Activated CD4-positive, alpha-beta T cell treated with anti-CD3 and anti-CD28 coated beads, Interleukin-2, amount 50 U/mL, for 1 hour (primary cell): ENCODE data around the gene SKAP1.
"Not testable (repeated sequence)": the region's sequence is repeated elsewhere in the genome, so short reads cannot be mapped to it uniquely, and the experiment has no call there.

Experiments used
- DNase-seq: peaks from one replicate; pipeline ENCODE4 v3.0.0-alpha.2; 2020

The SKAP1 gene

GRCh38 chr17:48445248-48445620 is 15.2 kb upstream of the SKAP1 start:
- DNase-seq, result no peak

- peak; percentile 24 for DNase-seq
These were observed 14.7 kb upstream of the SKAP1 start for GRCh38 chr17:48444516-48445247.

GRCh38 chr17:48443712-48444111 is 13.7 kb upstream of the SKAP1 start:
- no peak for DNase-seq

GRCh38 chr17:48442819-48443218 is 12.8 kb upstream of the SKAP1 start:
- no peak for DNase-seq

- DNase-seq, result no peak
These were observed 11.8 kb upstream of the SKAP1 start for GRCh38 chr17:48441862-48442261.

- peak; percentile 23 for DNase-seq
These were observed 11.3 kb upstream of the SKAP1 start for GRCh38 chr17:48441231-48441711.

GRCh38 chr17:48440669-48441068 is 10.7 kb upstream of the SKAP1 start:
- no peak for DNase-seq

GRCh38 chr17:48439875-48440505 is 10.0 kb upstream of the SKAP1 start:
- DNase-seq, result peak; percentile 56

- DNase-seq, result no peak
These were observed 9.3 kb upstream of the SKAP1 start for GRCh38 chr17:48439110-48439850.

- no peak for DNase-seq
These were observed 8.6 kb upstream of the SKAP1 start for GRCh38 chr17:48438516-48439061.

- DNase-seq, result no peak
These were observed 3.9 kb upstream of the SKAP1 start for GRCh38 chr17:48433896-48434295.

- no peak for DNase-seq
These were observed 3.1 kb upstream of the SKAP1 start for GRCh38 chr17:48432820-48433775.

GRCh38 chr17:48429156-48429555 is 858 bp downstream of the SKAP1 start:
- peak; percentile 22 for DNase-seq

- peak; percentile 58 for DNase-seq
These were observed 2.4 kb downstream of the SKAP1 start for GRCh38 chr17:48427598-48427997.

- no peak for DNase-seq
These were observed 3.1 kb downstream of the SKAP1 start for GRCh38 chr17:48426761-48427500.

GRCh38 chr17:48426019-48426665 is 3.9 kb downstream of the SKAP1 start:
- no peak for DNase-seq

- not testable (repeated sequence) for DNase-seq
These were observed 8.0 kb downstream of the SKAP1 start for GRCh38 chr17:48422060-48422459.

GRCh38 chr17:48420823-48421222 is 9.2 kb downstream of the SKAP1 start:
- DNase-seq, result no peak

GRCh38 chr17:48416971-48417370 is 13.0 kb downstream of the SKAP1 start:
- no peak for DNase-seq

GRCh38 chr17:48413613-48414405 is 16.2 kb downstream of the SKAP1 start:
- DNase-seq, result no peak
